ENCODE results near the gene POLR1A.

POLR1A gene

GRCh38 chr2:86015006-86015405, 90.7 kb downstream of the POLR1A start:
- in situ Hi-C loops (cut with MboI; ENCODE audit: low pct_unique_long_range_greater_than_20kb, low sequenced_read_pairs, unreplicated experiment): no loop called here
- TF ChIP-seq, protein P1, sequence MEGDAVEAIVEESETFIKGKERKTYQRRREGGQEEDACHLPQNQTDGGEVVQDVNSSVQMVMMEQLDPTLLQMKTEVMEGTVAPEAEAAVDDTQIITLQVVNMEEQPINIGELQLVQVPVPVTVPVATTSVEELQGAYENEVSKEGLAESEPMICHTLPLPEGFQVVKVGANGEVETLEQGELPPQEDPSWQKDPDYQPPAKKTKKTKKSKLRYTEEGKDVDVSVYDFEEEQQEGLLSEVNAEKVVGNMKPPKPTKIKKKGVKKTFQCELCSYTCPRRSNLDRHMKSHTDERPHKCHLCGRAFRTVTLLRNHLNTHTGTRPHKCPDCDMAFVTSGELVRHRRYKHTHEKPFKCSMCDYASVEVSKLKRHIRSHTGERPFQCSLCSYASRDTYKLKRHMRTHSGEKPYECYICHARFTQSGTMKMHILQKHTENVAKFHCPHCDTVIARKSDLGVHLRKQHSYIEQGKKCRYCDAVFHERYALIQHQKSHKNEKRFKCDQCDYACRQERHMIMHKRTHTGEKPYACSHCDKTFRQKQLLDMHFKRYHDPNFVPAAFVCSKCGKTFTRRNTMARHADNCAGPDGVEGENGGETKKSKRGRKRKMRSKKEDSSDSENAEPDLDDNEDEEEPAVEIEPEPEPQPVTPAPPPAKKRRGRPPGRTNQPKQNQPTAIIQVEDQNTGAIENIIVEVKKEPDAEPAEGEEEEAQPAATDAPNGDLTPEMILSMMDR (IDR thresholded peaks at IDR 0.05; ENCODE audit: extremely low read depth, insufficient read depth, missing control alignments): no peak

GRCh38 chr2:86014493-86014892, 91.2 kb downstream of the POLR1A start:
- DNase-seq (ENCODE audit: low spot score): no peak
- TF ChIP-seq, protein P1 (IDR thresholded peaks at IDR 0.05; ENCODE audit: extremely low read depth, insufficient read depth, missing control alignments): no peak
- in situ Hi-C loops (cut with MboI; ENCODE audit: low pct_unique_long_range_greater_than_20kb, low sequenced_read_pairs, unreplicated experiment): no loop called here

More at GRCh38 chr2:86015006-86015405, 90.7 kb downstream of the POLR1A start:
- DNase-seq (ENCODE audit: low spot score): no peak

GRCh38 chr2:86012007-86012712, 93.5 kb downstream of the POLR1A start:
- in situ Hi-C loops (cut with MboI; ENCODE audit: low pct_unique_long_range_greater_than_20kb, low sequenced_read_pairs, unreplicated experiment): no loop called here
- no peak for DNase-seq (ENCODE audit: low spot score)
- TF ChIP-seq, protein P1 (IDR thresholded peaks at IDR 0.05; ENCODE audit: extremely low read depth, insufficient read depth, missing control alignments): no peak

DNA sequence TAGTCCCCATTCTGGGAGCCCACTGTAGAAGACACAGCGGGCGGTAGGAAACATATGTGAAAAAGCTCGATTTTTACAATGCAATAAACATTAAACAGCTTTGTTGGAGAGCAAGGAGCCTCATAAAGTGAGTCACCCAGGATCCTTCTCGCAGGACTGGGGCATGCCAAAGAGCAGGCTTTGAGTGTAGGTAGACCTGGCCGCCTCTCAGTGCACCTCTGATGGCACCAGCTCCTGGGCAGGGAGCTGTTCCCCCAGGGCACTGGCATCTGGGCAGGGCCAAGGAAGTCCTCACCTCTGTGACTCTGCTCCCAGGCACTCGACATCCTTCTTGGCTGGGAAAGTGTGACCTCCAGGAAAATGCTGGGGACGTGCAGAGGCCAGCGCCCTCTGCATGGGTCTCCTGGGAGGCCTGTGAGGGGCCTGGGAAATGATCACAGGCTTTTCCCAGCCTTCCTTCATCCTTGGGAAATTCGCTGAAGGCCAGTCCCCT, 94.2 kb downstream of the POLR1A start:
- TF ChIP-seq, protein P1 (IDR thresholded peaks at IDR 0.05; ENCODE audit: extremely low read depth, insufficient read depth, missing control alignments): no peak
- in situ Hi-C loops (cut with MboI; ENCODE audit: low pct_unique_long_range_greater_than_20kb, low sequenced_read_pairs, unreplicated experiment): no loop called here
- DNase-seq (ENCODE audit: low spot score): no peak

GRCh38 chr2:86010083-86010482, 95.6 kb downstream of the POLR1A start:
- DNase-seq (ENCODE audit: low spot score): no peak
- TF ChIP-seq, protein P1 (IDR thresholded peaks at IDR 0.05; ENCODE audit: extremely low read depth, insufficient read depth, missing control alignments): no peak
- in situ Hi-C loops (cut with MboI; ENCODE audit: low pct_unique_long_range_greater_than_20kb, low sequenced_read_pairs, unreplicated experiment): no loop called here

DNA sequence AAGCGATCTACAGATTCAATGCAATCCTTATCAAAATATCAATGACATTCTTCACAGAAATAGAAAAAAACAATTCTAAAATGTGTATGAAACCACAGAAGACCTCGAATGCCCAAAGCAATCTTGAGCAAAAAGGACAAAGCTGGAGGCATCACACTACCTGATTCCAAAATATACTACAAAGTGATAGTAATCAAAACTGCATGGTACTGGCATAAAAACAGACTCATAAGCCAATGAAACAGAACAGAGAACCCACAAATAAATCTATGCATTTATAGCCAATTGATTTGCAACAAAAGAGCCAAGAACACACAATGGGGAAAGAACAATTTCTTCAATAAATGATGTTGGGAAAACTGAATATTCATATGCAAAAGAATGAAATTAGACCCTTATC, 99.2 kb downstream of the POLR1A start:
- no peak for DNase-seq (ENCODE audit: low spot score)
- in situ Hi-C loops (cut with MboI; ENCODE audit: low pct_unique_long_range_greater_than_20kb, low sequenced_read_pairs, unreplicated experiment): no loop called here
- TF ChIP-seq, protein P1 (IDR thresholded peaks at IDR 0.05; ENCODE audit: extremely low read depth, insufficient read depth, missing control alignments): no peak

All from GM13977 (cell line).